A673 (cell line): ENCODE data around the gene SNRPB2. TPM values are rescaled to one million over a fixed set of nuclear protein-coding genes. Genes with fewer than 3 reads are reported as not detected.

Source experiments
- BruUV-seq: library from RNA; stranded (reverse); fragments of 400-500 nt; replicated peaks from 2 replicates; lab custom pipeline; 2021; lab: Mats Ljungman, UMichigan
- CTCF ChIA-PET: fragments of 300-600 bp; sonication (Branson Sonifier 250); formaldehyde crosslinking; loops from one replicate; lab custom pipeline; 2022; ENCODE audit warnings: antibody characterized with exemption; lab: Charles Lee
- POLR2A ChIA-PET: fragments of 300-600 bp; sonication (Branson Sonifier 250); formaldehyde crosslinking; loops from one replicate; lab custom pipeline; 2022; ENCODE audit warnings: antibody characterized with exemption; ENCODE audit not compliant: low non-redundant PET; lab: Charles Lee
- DNase-seq: peaks from one replicate; pipeline ENCODE4 v3.0.0-alpha.2; 2015; ENCODE audit warnings: low spot score
- H3K27ac ChIP-seq: fragments of 200-600 bp; sonication (generic); 2 replicates; pipeline ENCODE4 v1.5.1; 2016; ENCODE audit warnings: mixed run types, low read depth, mild to moderate bottlenecking, mixed read lengths, antibody characterized with exemption, low read length; ENCODE audit not compliant: poor library complexity, severe bottlenecking
- H3K27me3 ChIP-seq: fragments of 200-600 bp; sonication (generic); replicated peaks from 2 replicates; pipeline ENCODE4 v1.6.1; 2017; ENCODE audit warnings: mixed run types, low read depth, mild to moderate bottlenecking, mixed read lengths, antibody characterized with exemption, low read length; ENCODE audit not compliant: insufficient read depth, poor library complexity
- H3K36me3 ChIP-seq: fragments of 200-600 bp; sonication (generic); 2 replicates; pipeline ENCODE4 v1.6.1; 2016; ENCODE audit warnings: mixed run types, mild to moderate bottlenecking, mixed read lengths, antibody characterized with exemption, low read length; ENCODE audit not compliant: insufficient read depth, poor library complexity, severe bottlenecking
- H3K4me1 ChIP-seq: fragments of 200-600 bp; sonication (generic); 2 replicates; pipeline ENCODE4 v1.6.1; 2017; ENCODE audit warnings: mixed run types, mild to moderate bottlenecking, mixed read lengths, antibody characterized with exemption, low read length; ENCODE audit not compliant: insufficient read depth, poor library complexity, severe bottlenecking
- H3K4me3 ChIP-seq: fragments of 200-600 bp; sonication (generic); 2 replicates; pipeline ENCODE4 v1.5.1; 2016; ENCODE audit warnings: low read depth, mixed run types, mild to moderate bottlenecking, mixed read lengths, low read length; ENCODE audit not compliant: poor library complexity, severe bottlenecking
- H3K9me3 ChIP-seq: fragments of 200-600 bp; sonication (generic); 2 replicates; pipeline ENCODE4 v1.6.1; 2016; ENCODE audit warnings: mixed run types, low read depth, mild to moderate bottlenecking, mixed read lengths, antibody characterized with exemption, low read length; ENCODE audit not compliant: poor library complexity, severe bottlenecking
- CTCF ChIP-seq: fragments of 300-800, 200-600 bp; sonication (generic); conservative IDR thresholded peaks from 2 replicates; pipeline ENCODE4 v1.5.1; 2017; ENCODE audit warnings: low read depth, mild to moderate bottlenecking, antibody characterized with exemption, low read length, moderate library complexity, mixed read lengths
- EZH2 ChIP-seq: fragments of 200-600 bp; sonication (generic); IDR thresholded peaks from 2 replicates; pipeline ENCODE4 v1.6.1; 2017; ENCODE audit warnings: borderline replicate concordance, low read depth, mild to moderate bottlenecking, mixed read lengths, antibody characterized with exemption, low read length; ENCODE audit not compliant: poor library complexity, severe bottlenecking
- intact Hi-C: fragments of 100-400 bp; cut with micrococcal nuclease; formaldehyde crosslinking; loops from one replicate; pipeline ENCODE4 v1.10.0; 2022; ENCODE audit not compliant: unreplicated experiment
- total RNA-seq: library from RNA; stranded (reverse); gene quantifications from 2 replicates; pipeline ENCODE4 v1.2.3, GENCODE V29; 2021

Gene SNRPB2
- total RNA-seq, 1 experiment from 2014 or later = 103 TPM

DNA sequence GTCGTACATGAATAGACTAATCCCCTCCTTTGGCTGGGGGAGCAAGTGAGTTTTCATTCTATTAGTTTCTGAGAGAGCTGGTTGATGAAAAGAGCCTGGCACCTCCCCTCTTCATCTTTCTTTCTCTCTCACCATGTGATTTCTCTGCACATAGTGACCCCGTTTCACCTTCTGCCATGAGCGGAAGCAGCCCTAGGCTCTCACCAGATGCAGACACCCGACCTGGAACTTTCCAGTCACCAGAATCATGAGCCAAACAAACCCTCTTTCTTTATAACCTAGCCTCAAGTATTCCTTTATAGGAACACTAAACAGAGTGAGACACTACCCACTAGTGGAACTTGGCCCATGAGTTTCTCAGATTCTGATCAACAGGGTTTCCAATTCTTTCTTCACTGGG, 34.7 kb downstream of the SNRPB2 start:
- H3K9me3 ChIP-seq = no peaks in the 10 kb centered on the region
- no TSS peak for BruUV-seq
- TF ChIP-seq EZH2 (no peak), CTCF (no peak)
- DNase-seq = no peak
- no peak overlapping the region for H3K4me3 ChIP-seq
- intact Hi-C loops = no loop called here
- no peaks in the 10 kb centered on the region for H3K36me3 ChIP-seq
- no peak overlapping the region for H3K27ac ChIP-seq
- ChIA-PET POLR2A (no interaction called here), CTCF (no interaction called here)
- H3K27me3 ChIP-seq = peaks cover 42% of the 10 kb centered on the region
- H3K4me1 ChIP-seq = no peaks in the 10 kb centered on the region

- ChIA-PET CTCF (no interaction called here), POLR2A (no interaction called here)
- no peaks in the 10 kb centered on the region for H3K9me3 ChIP-seq
- H3K27me3 ChIP-seq = peaks cover 4% of the 10 kb centered on the region
- no peaks in the 10 kb centered on the region for H3K4me1 ChIP-seq
- no peak for TF ChIP-seq EZH2
- TF ChIP-seq CTCF = no peak
- intact Hi-C loops = no loop called here
- no peak for DNase-seq
- no peak overlapping the region for H3K4me3 ChIP-seq
- BruUV-seq = no TSS peak
- H3K27ac ChIP-seq = no peak overlapping the region
- H3K36me3 ChIP-seq = no peaks in the 10 kb centered on the region
Measured at GRCh38 chr20:16771213-16771612, 41.4 kb downstream of the SNRPB2 start.

DNA sequence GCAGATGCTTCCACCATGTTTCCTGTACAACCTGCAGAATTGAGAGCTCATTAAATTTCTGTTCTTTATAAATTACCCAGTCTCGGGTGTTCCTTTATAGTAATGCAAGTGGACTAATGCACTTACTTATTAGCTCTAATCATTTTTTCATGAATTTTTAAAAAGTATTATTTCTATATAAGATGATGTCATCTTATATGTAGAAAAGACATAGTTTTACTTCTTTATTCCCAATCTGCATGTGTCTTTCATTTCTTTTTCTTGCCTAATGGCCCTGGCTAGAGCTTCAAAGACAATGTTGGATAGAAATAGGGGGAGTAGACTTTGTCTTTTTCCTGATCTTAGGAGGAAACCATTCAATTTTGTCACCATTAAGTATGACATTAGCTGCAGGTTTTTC, 46.1 kb downstream of the SNRPB2 start:
- Histone ChIP-seq H3K4me3 (no peak overlapping the region), H3K27ac (no peak overlapping the region), H3K4me1 (no peaks in the 10 kb centered on the region), H3K27me3 (no peaks in the 10 kb centered on the region), H3K9me3 (no peaks in the 10 kb centered on the region), H3K36me3 (no peaks in the 10 kb centered on the region)
- ChIA-PET POLR2A (no interaction called here), CTCF (no interaction called here)
- TF ChIP-seq EZH2 (no peak), CTCF (no peak)
- BruUV-seq = no TSS peak
- no peak for DNase-seq
- intact Hi-C loops = no loop called here
